Astrocyte (in vitro differentiated cells and primary cell): ENCODE measurements around the gene TCTN1.

ENCODE experiments used
- EZH2 ChIP-seq: IDR thresholded peaks from 2 replicates; pipeline ENCODE4 v1.6.1; 2012; ENCODE audit warnings: mild to moderate bottlenecking, low read length, inconsistent platforms; ENCODE audit not compliant: insufficient read depth
- TF ChIP-seq, protein P1 (sequence below): IDR thresholded peaks from 2 replicates; pipeline ENCODE4 v1.5.1; 2011; ENCODE audit warnings: low read depth, mild to moderate bottlenecking, inconsistent platforms, low read length, moderate library complexity; ENCODE audit not compliant: insufficient read depth

GRCh38 chr12:110683888-110684287, 70.0 kb downstream of the TCTN1 start:
- no peak for TF ChIP-seq EZH2
- TF ChIP-seq, protein P1, sequence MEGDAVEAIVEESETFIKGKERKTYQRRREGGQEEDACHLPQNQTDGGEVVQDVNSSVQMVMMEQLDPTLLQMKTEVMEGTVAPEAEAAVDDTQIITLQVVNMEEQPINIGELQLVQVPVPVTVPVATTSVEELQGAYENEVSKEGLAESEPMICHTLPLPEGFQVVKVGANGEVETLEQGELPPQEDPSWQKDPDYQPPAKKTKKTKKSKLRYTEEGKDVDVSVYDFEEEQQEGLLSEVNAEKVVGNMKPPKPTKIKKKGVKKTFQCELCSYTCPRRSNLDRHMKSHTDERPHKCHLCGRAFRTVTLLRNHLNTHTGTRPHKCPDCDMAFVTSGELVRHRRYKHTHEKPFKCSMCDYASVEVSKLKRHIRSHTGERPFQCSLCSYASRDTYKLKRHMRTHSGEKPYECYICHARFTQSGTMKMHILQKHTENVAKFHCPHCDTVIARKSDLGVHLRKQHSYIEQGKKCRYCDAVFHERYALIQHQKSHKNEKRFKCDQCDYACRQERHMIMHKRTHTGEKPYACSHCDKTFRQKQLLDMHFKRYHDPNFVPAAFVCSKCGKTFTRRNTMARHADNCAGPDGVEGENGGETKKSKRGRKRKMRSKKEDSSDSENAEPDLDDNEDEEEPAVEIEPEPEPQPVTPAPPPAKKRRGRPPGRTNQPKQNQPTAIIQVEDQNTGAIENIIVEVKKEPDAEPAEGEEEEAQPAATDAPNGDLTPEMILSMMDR: no peak
